Measurements from ENCODE around the gene CCNA2. TPM values are rescaled to one million over a fixed set of nuclear protein-coding genes. Genes with fewer than 3 reads are reported as not detected.
A peak's percentile ranks its signal among the peaks of the same experiment; 100 is the strongest.

CCNA2 gene
- total and polyA plus RNA-seq, 9 of the 15 experiments (the other 6 are each of a cell fraction or from before 2014, with no cell fraction given): 37.1 to 197 (median 154) TPM

DNA sequence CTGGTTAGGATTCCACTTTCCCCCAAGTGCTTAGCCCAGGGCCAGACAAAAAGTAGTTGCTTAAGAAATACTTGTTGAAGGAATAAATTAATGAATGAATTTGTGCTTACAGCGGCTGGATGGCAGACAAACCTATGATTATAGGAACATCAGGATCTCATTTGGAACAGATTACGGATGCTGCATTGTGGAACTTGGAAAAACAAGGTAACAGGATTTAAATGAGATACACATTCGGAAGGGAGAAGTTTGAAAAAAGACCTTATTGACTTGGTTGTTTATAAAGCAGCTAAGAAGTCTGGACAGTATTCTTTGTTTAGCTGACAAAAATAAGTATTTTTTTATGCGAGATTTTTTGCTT lies 22.0 kb downstream of the CCNA2 start:
- ATAC-seq (no peak), FAIRE-seq (no peak), DNase-seq (ENCODE audit: extremely low read depth in 1 of 4, low spot score in 3 of 4) (no peak)
- BruUV-seq (replicated peaks): TSS peak; percentile 69
- H3K79me2 ChIP-seq (ENCODE audit: control insufficient read depth, insufficient read depth, low read length): peaks cover 33% of the 10 kb centered on the region
- peak overlapping the region; percentile 94 for H3K4me3 ChIP-seq
- no peaks in the 10 kb centered on the region for H3K9me3 ChIP-seq (replicated peaks; ENCODE audit: control insufficient read depth, insufficient read depth, low read depth, low read length)
- H4K20me1 ChIP-seq (replicated peaks; ENCODE audit: control insufficient read depth, insufficient read depth, low read length): no peaks in the 10 kb centered on the region
- in situ Hi-C loops (cut with MboI) (no loop called here), intact Hi-C loops (cut with micrococcal nuclease) (loop anchor here (2.0 kb wide), 1 partner anchor 21 kb away; the partner anchor contains the start of gene CCNA2)
- H3K27ac ChIP-seq (ENCODE audit: extremely low read depth, low read depth, low read length): peak overlapping the region; percentile 97
- ChIA-PET CTCF (ENCODE audit: low intra/inter-chr PET ratio) (no interaction called here), POLR2A (interaction anchor here (0.6 to 2.3 kb wide), 8 partner anchors 9 to 342 kb away, joined by 3 to 8 read pairs (median 4); partner anchors contain the start of gene CCNA2)
- H3K9ac ChIP-seq (ENCODE audit: insufficient read depth in 1 of 2, low read depth in 2 of 2, low read length in 2 of 2): peak overlapping the region; percentile 98 to 100
- H3K27me3 ChIP-seq (ENCODE audit: control insufficient read depth in 2 of 2, insufficient read depth in 2 of 2, low read length in 2 of 2): no peaks in the 10 kb centered on the region
- H3K4me2 ChIP-seq (ENCODE audit: insufficient read depth, low read length): peak overlapping the region; percentile 94
- peak overlapping the region; percentile 99 for H2AFZ ChIP-seq (ENCODE audit: low read depth, low read length)
- 0% methylated on average over 4 of the region's 4 CpGs for WGBS (ENCODE audit: insufficient coverage, low coverage, missing lambda C conversion rate)
- H3K4me1 ChIP-seq (replicated peaks in 1 of 2; ENCODE audit: control insufficient read depth in 2 of 2, insufficient read depth in 2 of 2, low read length in 2 of 2): peaks cover 3 to 8% of the 10 kb centered on the region in 2 experiments; a peak in 1 of 5 replicates
- peaks cover 51% of the 10 kb centered on the region for H3K36me3 ChIP-seq (ENCODE audit: control insufficient read depth, insufficient read depth, low read length)
- no peaks in the 10 kb centered on the region for H3K9me1 ChIP-seq (ENCODE audit: control insufficient read depth, insufficient read depth, low read length)
- TF ChIP-seq, protein P1, sequence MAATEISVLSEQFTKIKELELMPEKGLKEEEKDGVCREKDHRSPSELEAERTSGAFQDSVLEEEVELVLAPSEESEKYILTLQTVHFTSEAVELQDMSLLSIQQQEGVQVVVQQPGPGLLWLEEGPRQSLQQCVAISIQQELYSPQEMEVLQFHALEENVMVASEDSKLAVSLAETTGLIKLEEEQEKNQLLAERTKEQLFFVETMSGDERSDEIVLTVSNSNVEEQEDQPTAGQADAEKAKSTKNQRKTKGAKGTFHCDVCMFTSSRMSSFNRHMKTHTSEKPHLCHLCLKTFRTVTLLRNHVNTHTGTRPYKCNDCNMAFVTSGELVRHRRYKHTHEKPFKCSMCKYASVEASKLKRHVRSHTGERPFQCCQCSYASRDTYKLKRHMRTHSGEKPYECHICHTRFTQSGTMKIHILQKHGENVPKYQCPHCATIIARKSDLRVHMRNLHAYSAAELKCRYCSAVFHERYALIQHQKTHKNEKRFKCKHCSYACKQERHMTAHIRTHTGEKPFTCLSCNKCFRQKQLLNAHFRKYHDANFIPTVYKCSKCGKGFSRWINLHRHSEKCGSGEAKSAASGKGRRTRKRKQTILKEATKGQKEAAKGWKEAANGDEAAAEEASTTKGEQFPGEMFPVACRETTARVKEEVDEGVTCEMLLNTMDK (IDR thresholded peaks at IDR 0.05; ENCODE audit: borderline replicate concordance, insufficient read depth, low read depth, low read length, poor library complexity, severe bottlenecking): no peak
- TF ChIP-seq ZBTB40 (IDR thresholded peaks at IDR 0.05) (no peak), ZBTB40 (CRISPR knock-in tag; IDR thresholded peaks at IDR 0.05) (no peak), SUPT5H (IDR thresholded peaks at IDR 0.05) (no peak), ZBTB43 (CRISPR knock-in tag; IDR thresholded peaks at IDR 0.05) (no peak), CBX3 (IDR thresholded peaks at IDR 0.05; ENCODE audit: borderline replicate concordance in 1 of 2, low read length in 2 of 2) (no peak), ZNF766 (CRISPR knock-in tag; conservative IDR thresholded peaks at IDR 0.05) (no peak), ATF7 (IDR thresholded peaks at IDR 0.05) (no peak)
- TF ChIP-seq, protein P2, sequence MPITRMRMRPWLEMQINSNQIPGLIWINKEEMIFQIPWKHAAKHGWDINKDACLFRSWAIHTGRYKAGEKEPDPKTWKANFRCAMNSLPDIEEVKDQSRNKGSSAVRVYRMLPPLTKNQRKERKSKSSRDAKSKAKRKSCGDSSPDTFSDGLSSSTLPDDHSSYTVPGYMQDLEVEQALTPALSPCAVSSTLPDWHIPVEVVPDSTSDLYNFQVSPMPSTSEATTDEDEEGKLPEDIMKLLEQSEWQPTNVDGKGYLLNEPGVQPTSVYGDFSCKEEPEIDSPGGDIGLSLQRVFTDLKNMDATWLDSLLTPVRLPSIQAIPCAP (CRISPR knock-in tag; IDR thresholded peaks at IDR 0.05; ENCODE audit: borderline replicate concordance): no peak

Data from K562 (cell line).